Measurements from ENCODE around the gene ATOH8.

GRCh38 chr2:85736456-85737355, 17.1 kb upstream of the ATOH8 start:
- TF ChIP-seq CTCF (IDR thresholded peaks at IDR 0.05), result no peak
- TF ChIP-seq EZH2 (IDR thresholded peaks at IDR 0.05; ENCODE audit: borderline replicate concordance, insufficient read depth, low read depth, low read length, poor library complexity, severe bottlenecking), result no peak
